Measurements from ENCODE around the gene ADPGK.

DNA sequence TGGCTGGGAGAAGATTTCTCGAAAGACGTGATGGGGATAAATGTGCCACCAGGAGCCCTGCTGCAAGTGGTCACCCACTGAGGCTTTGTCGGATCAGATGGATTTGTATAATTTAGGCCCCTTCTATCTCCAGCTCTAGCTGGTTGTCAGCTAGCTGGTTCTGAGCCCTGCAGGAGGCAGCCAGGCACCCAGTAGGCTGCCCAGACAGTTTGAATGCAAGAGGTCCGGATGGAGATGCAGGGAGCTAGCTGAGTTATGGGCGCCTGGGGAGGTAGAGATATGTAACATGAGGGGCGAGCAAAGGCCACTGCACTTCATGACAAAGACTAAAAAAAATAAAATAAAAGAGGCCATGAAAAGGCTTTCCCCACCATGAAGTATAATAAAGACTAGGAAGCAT is 35.1 kb upstream of the ADPGK start:
- TF ChIP-seq CTCF (IDR thresholded peaks at IDR 0.05; ENCODE audit: low read length): no peak
- TF ChIP-seq EZH2phosphoT487 (IDR thresholded peaks at IDR 0.05; ENCODE audit: low read length): no peak
- no peak for TF ChIP-seq EZH2 (optimal IDR thresholded peaks at IDR 0.05; ENCODE audit: low read depth, low read length)

Measured in MM.1S (cell line).